ENCODE results near the gene DPYD.

- TF ChIP-seq CTCF (IDR thresholded peaks at IDR 0.05), result no peak
- no peak for TF ChIP-seq EP300 (IDR thresholded peaks at IDR 0.05)
- no peak for TF ChIP-seq POLR2A (IDR thresholded peaks at IDR 0.05)
Measured at GRCh38 chr1:97160818-97161217, 760.0 kb downstream of the DPYD start.

All from tibial nerve (tissue), 4 donors.